Right ventricle myocardium inferior (tissue), 1 donor: ENCODE data around the gene GRB2. TPM values are rescaled to one million over a fixed set of nuclear protein-coding genes. Genes with fewer than 3 reads are reported as not detected.
"Not testable (repeated sequence)": the region's sequence is repeated elsewhere in the genome, so short reads cannot be mapped to it uniquely, and the experiment has no call there.

Source experiments
- ATAC-seq: fragments of 200-7000 bp; cut with Tn5 transposase; one replicate; pipeline ENCODE4 v1.9.1; 2020; ENCODE audit warnings: mild to moderate bottlenecking, moderate library complexity
- DNase-seq: peaks from one replicate; pipeline ENCODE4 v3.0.0; 2021; ENCODE audit errors: missing footprints
- intact Hi-C: fragments of 100-400 bp; cut with DNase I; formaldehyde crosslinking; loops from one replicate; pipeline ENCODE4 v1.11.0; 2022
- long read RNA-seq: library from polyadenylated mRNA; unstranded; transcript quantifications from one replicate; pipeline ENCODE4 v2.0.0, GENCODE V29; 2021
- total RNA-seq: library from RNA; stranded (reverse); fragmentation: NEBNext Ultra II Directional; extraction: Animal tissue kit (Norgen Biotek cat#: 25700); gene quantifications from one replicate; pipeline ENCODE4 v1.2.1, GENCODE V29; 2021
- donor health status: DM: no; HTN: yes; CAD: no; lungs with severe emphysema.

GRB2 gene
- 59.0 TPM for total RNA-seq
- long read RNA-seq, transcript GRB2-202 (6 exons, 3,248 nt), result major isoform, 36 of 57 reads
- long read RNA-seq, transcript GRB2-205 (5 exons, 3,182 nt), result minor isoform, 8 of 57 reads
- long read RNA-seq, partial matches to known transcripts, result 12 of 57 reads
- long read RNA-seq, other reads (novel, unspliced or antisense), result 1 of 57 reads

DNA sequence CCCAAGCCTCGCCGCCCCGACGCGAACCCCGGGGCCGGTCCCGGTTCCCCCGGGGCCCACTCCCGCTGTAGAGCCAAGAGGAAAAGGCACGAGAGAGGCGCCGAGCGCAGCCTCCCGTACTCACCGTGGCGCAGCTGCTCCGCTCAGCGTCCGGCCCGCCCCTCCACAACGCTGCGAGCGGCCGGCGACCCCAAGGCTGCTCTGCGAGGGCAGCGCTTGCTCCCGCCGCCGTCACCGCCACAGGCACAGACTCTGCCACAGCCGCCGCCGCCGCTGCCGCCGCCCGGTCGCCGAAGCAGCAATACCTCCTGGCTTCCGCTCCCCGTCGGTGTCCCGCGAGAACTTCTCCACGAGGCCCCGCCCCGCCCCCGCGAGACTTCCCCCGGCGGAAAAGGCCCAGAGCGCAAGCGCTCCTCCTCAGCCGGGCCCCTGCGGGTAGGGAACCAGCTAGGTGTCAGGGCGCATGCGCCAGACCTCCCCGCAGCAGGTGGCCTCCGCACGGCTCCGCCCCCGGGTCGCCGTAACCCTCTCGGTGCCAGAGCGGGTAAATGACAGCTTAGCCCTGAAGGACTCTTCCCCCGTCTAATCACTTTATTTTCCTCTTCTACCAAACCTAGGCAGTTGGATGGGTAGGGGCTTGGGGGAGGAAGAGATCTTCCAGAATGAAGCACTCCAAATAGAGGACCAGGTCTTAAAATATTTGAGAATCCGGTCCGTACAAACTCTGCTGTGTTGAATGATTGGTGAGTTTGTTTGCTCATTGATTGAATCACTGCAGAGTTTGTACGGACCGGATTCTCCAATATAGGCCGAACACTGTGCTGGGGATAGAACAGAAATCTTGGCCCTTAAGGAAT lies at the start of gene GRB2:
Gene GRB2, minus strand, starts transcription at position 314 of the 857 bp plus-strand sequence. CDS start 12,050 bp downstream, outside the sequence.
- intact Hi-C loops, result loop anchor here (2.0 kb wide), 1 partner anchor 83 kb away; no protein-coding TSS in a partner anchor
- ATAC-seq (peak; percentile 98), DNase-seq (peak; percentile 100)

DNA sequence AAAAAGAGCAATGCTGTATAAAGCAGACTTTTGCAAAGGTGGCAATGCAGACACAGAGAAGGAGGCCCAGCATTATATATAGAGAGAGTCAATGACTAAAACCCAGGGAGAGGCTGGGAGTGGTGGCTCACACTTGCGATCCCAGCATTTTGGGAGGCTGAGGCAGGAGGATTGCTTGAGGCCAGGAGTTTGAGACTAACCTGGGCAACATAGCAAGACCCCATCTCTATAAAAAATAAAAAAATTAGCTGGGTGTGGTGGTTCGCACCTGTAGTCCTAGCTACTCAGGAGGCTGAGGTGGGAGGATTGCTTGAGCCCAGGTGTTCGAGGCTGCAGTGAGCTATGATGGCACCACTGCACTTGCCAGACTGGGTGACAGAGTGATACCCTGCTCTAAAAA lies 49.2 kb upstream of the GRB2 start:
- DNase-seq, ATAC-seq, intact Hi-C loops: not testable (repeated sequence)

DNA sequence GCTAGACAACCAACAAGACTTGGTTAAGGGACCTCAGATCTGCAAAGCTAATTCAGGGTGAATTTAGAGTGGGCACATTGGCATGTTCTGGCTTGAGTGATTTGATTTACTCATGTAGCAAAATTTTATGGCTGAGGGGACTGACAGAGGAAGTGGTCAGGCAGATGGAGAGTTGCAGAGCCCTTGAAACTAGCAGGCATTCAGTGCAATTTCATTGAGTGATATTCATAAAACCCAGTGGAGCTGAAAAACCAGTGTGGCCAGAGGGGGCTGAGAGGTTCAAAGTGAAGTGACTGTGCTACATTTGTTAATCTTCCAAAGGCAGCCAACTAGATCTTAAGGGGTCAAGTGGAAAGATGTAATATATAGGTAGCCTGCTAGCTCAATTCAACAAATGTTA lies 48.7 kb upstream of the GRB2 start:
- intact Hi-C loops, result no loop called here
- DNase-seq, result no peak
- ATAC-seq, result no peak

DNA sequence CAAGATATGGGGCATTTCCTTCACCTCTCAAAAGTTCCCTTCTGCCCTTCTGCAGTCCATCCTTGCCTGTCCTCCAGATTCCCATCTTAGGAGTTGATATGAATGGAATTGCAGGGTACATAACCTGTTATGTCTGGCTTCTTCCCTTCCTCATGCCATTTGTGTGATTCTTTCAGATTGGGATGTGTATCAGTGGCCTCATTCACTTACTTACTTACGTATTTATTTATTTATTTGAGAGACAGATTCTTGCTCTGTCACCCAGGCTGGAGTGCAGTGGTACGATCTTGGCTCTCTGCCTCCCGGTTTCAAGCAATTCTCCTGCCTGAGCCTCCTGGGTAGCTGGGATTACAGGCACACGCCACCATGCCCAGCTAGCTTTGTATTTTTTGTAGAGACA lies 44.8 kb upstream of the GRB2 start:
- DNase-seq, result no peak
- intact Hi-C loops, result no loop called here
- no peak for ATAC-seq

DNA sequence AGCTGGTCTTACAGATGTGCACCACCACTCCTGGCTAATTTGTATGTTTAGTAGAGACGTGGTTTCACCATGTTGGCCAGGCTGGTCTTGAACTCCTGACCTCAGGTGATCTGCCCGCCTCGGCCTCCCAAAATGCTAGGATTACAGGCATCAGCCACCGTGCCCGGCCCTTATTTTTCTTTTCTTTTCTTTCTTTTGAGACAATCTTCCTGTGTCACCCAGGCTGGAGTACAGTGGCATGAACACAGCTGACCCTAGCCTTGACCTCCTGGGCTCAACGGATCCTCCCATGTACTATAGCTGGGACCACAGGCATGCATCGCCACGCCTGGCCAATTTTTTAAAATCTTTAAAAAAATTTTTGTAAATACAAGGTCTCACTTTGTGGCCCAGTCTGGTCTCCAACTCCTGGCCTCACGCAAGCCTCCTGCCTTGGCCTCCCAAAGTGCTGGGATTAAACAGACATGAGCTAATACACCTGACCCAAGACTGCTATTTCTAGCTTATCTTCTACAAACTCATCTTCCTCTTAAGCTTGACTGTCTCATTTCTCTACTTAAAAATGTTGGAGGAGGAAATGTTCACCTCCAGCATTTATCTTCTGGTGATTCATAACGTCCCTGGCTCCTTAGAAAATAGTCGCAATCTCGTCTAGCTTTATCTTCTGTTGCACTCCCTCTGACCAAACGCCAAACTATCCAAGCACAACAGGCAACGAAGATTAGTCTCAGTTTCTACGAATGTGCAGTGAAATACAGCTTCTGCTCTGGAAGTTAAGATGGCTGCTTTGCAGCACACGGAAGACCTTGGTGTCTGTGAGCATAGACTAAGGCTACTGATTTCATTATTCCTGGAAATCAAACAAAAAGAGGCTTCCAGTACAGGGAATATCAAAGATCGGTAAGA lies 42.7 kb upstream of the GRB2 start:
- intact Hi-C loops, result no loop called here
- no peak for ATAC-seq

DNA sequence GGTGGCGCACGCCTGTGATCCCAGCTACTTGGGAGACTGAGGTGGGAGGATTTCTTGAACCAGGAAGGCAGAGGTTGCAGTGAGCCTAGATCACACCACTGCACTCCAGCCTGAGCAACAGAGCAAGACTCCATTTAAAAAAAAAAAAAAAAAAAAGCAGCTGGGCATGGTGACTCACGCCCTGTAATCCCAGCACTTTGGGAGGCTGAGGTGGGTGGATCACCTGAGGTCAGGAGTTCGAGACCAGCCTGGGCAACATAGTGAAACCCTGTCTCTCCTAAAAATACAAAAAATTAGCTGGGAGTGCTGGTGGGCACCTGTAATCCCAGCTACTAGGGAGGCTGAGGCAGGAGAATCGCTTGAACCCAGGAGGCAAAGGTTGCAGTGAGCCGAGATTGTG lies 40.4 kb upstream of the GRB2 start:
- DNase-seq, intact Hi-C loops, ATAC-seq: not testable (repeated sequence)

More for the DNA sequence above, 42.7 kb upstream of the GRB2 start:
- DNase-seq, result no peak

DNA sequence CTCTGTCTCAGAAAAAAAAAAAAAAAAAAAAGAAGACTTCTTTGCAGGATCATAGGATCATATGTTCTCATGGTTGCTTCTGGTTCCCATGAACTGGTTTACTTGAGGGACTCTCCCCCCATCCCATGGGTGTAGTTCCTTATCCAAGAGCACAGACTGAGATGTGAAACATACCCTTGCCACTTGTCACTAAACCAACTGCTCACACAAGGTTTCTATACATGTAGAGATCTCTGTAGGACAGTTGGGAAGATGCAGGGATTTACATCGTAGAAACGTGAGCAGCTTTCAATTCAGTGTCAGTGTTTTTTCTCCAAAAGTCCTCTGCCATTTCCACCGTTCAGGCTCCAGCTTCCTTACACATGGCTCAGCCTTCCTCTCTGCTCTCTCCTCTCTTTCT lies 39.8 kb upstream of the GRB2 start:
- intact Hi-C loops, result no loop called here
- no peak for ATAC-seq
- no peak for DNase-seq

DNA sequence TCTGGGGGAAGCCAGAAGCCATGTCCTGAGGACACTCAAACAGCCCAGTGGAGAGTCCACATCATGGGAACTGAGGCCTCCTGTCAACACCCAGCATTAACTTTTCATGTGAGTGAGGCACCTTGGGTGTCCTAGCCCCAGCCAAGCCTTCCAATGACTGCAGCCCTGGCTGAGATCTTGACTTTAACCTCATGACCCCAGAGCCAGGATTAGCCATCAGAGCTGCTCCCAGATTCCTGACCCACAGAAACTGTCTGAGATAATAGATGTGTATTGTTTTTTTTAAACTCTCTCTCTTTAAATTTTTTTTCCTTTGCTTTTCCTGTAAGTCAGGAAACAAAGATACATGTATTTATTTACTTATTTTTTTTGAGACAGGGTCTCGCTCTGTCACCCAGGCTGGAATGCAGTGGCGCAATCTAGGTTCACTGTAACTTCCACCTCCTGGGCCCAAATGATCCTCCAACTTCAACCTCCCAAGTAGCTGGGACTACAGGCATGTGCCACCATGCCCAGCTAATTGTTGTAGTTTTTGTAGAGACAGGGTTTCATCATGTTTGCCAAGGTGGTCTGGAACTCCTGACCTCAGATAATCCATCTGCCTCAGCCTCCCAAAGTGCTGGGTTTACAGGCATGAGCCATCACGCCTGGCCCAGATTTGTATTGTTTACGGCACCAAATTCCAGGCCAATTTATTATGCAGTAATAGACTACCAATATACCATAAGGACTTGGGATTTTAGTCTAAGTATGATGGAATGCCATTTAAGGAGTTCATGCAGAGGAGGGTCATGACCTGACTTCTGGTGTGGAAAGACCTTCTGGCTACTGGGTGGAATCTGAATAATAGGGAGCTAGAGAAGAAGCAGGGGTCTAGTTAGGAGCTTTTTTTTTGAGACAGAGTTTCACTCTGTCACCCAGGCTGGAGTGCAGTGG lies 37.0 kb upstream of the GRB2 start:
- DNase-seq, result no peak
- intact Hi-C loops, result no loop called here
- ATAC-seq, result no peak

DNA sequence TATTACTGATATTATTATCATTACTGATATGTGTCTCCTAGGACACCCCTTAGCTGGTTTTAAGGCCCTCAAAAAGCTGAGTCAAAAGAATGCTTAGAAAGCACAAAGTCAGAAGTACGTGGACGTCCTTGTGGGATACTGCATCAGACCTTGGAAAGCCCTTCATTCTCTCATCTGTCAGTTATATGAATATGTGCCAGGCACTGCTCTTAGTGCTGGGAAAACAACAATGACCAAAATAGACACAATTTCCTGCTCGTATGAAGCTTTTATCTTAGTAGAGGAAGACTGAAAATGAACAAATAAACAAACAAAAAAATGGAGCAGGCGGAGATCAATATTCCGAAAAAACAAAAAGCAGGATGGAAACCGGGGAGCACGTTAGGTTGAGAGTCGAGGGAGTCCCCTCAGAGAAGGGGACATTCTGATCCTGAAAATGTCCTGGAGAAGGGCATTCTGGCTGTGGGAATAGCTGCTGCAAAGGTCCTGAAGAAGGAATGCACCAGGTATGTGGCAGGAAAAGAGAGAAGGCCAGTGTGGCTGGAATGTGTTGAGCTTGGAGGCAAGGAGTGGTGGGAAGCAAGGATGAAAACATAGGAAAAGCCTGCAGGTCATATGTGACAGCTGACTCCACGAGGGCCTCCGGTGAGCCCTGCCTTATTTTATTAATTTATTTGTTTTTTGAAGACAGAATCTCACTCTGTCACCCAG lies 35.4 kb upstream of the GRB2 start:
- ATAC-seq, result no peak
- DNase-seq, result no peak
- intact Hi-C loops, result no loop called here

DNA sequence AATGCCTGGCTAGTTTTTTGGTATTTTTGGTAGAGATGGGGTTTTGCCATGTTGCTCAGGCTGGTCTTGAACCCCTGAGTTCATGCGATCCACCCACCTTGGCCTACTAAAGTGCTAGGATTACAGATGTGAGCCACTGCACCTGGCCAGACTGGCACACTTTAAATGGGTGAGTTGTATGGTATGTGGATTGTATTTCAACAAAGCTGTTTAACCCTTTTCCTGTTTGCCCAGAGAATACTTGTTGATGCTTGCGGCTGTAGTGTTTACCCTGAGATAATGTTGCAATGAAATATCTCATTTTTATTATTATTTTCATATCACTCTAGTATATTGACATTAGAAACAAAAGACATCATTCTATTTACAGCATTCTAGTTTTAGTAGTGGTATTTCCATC lies 33.8 kb upstream of the GRB2 start:
- intact Hi-C loops, result no loop called here
- ATAC-seq, result no peak
- no peak for DNase-seq

DNA sequence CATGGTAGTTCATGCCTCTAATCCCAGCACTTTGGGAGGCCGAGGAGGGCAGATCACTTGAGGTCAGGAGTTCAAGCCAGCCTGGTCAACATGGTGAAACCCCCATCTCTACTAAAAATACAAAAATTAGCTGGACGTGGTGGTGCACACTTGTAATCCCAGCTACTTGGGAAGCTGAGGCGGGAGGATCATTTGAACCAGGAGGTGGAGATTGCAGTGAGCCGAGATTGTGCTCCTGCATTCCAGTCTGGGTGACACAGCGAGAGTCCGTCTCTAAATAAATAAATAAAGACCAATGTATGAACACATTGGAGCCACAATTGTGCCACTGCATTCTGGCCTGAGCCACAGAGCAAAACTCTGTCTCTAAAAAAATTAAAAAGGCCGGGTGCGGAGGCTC lies 31.9 kb upstream of the GRB2 start:
- ATAC-seq, intact Hi-C loops: not testable (repeated sequence)

DNA sequence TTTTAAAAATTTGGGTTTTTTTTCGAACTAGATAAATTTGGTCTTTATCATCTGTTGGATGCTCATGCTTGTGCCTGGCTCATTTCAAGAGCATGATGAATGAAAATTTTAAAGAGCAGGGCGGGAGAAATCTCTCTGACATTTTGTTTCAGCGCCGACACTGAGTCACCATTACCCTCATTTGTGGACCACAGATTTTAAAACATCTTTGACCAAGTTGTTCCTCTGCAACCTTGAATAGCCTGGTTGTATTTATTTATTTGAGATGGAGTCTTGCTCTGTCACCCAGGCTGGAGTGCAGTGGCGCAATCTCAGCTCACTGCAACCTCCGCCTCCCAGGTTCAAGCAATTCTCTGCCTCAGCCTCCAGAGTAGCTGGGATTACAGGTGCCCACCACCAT lies 29.0 kb upstream of the GRB2 start:
- DNase-seq, ATAC-seq, intact Hi-C loops: not testable (repeated sequence)

More for the DNA sequence above, 31.9 kb upstream of the GRB2 start:
- DNase-seq, result not testable (repeated sequence)

DNA sequence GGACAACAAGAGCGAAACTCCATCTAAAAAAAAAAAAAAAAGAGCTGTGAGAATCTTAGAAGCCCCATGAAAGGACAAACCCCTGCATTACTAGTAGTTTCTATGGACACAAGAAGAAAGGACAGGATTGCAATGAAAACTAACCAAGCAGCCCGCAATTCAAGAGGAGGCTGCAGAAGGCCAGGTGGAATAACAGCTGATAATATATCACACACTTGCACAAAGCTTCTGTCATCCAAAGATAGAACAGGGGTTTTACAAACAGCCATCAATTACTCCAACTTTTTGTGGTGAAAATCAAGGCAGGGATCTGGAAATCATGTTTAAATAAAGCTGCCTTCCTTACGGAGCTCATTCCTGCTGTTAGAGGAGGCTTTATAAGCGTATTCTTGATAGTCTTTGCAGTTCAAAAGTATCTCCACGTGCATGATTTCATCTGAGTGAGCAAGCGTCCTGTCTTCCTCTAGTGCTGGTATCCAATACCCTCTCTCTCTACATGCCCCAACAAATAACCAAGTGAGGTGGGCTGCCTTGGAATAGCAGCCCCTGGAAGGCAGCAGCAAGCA lies 27.8 kb upstream of the GRB2 start:
- ATAC-seq, result no peak
- intact Hi-C loops, result no loop called here

DNA sequence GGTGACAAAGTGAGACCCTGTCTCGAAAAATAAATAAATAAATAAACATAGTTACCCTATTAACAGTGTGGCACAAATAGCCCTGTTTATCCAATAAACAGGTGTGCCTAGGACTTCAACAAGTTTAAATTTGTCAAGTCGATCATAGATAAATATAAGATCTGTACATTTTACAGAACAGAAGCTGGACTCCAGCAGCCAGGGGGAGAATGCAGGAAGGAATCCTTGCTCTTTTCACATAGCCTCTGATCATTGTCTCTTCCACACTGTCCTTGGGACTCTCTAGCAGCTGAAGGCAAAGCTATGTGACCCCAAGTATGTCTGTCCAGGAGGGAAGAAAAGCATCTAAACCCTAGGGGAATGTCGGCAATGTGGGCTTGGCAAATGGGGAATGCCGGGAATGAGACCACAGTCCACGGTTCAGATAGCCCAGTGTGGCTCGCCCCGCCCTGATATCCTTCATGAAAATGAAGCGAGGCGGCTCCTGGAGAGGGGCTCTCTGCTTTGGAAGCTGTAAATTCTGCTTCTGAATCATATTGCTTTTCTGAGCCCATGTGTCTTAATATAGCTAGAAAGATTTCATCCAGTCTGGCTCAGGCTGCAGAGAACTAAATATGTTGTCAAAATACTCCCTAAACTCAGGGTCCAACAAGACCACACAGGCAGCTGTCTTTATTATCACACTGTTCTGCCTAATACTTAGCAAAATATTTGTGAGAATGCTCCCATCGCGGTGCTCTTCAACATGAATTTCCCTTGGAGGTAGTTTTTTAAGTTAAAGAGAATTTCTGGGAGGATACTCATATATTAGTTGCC lies 24.9 kb upstream of the GRB2 start:
- intact Hi-C loops, result no loop called here
- DNase-seq, result no peak
- ATAC-seq, result peak; percentile 16

More for the DNA sequence above, 27.8 kb upstream of the GRB2 start:
- DNase-seq, result no peak

DNA sequence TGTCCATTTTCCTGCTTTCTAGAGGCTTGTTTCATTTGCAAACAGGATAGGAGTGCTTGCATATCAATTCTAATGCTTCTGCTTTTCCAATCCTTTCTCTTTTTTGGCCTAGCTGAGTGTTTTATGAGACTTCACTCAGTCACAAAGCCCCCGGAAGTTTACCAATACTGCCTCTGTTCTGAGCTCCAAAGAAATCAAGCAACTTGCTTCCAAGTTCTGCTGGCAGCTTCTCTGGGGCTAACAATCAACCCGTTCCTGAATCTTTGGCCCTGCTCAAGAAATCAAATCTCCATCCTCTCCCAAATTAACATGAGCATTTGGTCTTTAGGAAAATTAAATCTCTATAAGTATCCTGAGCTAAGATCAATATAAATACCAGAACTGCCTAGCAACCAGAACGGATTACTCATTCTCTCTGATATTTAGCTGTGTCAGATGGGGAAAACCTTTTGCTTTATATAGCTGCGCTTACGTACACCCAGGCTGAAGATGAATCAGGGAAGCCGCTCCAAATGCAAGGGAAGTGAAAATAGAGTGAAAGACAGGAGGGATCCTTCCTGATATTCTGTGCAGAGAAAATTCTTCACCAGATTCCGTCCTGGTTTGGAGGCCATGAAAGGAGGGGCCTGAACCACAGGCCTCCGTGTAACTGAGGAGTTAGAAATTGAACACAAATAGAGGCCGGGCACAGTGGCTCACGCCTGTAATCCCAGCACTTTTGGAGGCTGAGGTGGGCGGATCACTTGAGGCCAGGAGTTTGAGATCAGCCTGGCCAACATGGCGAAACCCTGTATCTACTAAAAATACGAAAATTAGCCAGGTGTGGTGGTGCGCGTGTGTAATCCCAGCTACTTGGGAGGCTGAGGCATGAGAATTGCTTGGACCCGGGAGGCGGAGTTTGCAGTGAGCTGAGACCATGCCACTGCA lies 23.3 kb upstream of the GRB2 start:
- DNase-seq, result no peak

More for the DNA sequence above, 23.3 kb upstream of the GRB2 start:
- ATAC-seq, result no peak
- intact Hi-C loops, result loop anchor here (5.0 to 10.0 kb wide), 2 partner anchors 158 to 326 kb away; partner anchors contain the start of gene MYO15B
